ENCODE results near the gene MPPED1. TPM values are rescaled to one million over a fixed set of nuclear protein-coding genes. Genes with fewer than 3 reads are reported as not detected.

Gene MPPED1
- total RNA-seq, 1 experiment from 2014 or later, result not detected

DNA sequence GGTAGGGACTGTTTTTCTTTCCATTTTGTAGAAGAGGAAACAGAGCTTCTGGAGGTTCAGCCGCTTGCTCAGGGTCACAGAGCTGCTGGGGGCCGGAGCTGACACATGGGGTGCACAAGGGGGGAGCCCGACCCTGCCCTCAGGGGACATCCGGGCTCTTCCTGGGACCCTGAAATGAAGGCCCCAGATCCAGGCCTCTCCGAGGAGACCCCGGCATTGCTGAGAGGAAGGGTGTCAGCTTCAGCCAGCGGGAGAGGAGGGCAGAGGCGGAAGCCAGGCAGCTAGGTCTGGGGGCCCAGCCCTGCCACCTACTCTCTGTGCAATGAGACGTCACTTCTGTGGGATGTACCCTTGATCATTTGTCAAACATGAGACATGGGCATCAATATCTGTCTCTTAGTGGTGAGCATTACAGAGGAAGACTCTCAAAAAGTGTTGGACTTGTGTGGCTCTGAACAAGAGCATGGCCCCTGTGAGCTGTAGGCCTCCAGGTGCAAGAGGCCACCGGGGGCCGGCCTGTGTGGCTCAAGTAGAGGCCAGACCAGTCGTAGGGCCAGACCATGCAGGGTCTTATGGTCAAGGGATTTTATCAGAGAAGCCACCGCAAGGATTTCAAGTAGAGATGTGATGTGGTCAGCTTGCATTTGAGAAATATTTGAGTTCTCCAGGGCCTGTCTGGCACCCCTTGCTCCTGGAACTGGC is 10.3 kb downstream of the MPPED1 start:
- POLR2A ChIA-PET, result interaction anchor here (0.8 kb wide), 1 partner anchor 68 kb away, joined by 3 read pairs; no protein-coding TSS in a partner anchor
- BruUV-seq (replicated peaks), result no TSS peak
- TF ChIP-seq, protein P1, sequence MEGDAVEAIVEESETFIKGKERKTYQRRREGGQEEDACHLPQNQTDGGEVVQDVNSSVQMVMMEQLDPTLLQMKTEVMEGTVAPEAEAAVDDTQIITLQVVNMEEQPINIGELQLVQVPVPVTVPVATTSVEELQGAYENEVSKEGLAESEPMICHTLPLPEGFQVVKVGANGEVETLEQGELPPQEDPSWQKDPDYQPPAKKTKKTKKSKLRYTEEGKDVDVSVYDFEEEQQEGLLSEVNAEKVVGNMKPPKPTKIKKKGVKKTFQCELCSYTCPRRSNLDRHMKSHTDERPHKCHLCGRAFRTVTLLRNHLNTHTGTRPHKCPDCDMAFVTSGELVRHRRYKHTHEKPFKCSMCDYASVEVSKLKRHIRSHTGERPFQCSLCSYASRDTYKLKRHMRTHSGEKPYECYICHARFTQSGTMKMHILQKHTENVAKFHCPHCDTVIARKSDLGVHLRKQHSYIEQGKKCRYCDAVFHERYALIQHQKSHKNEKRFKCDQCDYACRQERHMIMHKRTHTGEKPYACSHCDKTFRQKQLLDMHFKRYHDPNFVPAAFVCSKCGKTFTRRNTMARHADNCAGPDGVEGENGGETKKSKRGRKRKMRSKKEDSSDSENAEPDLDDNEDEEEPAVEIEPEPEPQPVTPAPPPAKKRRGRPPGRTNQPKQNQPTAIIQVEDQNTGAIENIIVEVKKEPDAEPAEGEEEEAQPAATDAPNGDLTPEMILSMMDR (IDR thresholded peaks at IDR 0.05; ENCODE audit: unreplicated experiment), result no peak
- intact Hi-C loops (cut with micrococcal nuclease), result no loop called here
- DNase-seq (ENCODE audit: unreplicated experiment), result no peak
- H3K27ac Mint-ChIP-seq (ENCODE audit: low read depth, unreplicated experiment), result no peak overlapping the region
- no peak overlapping the region for H3K4me3 Mint-ChIP-seq (ENCODE audit: unreplicated experiment)
- no peaks in the 10 kb centered on the region for H3K36me3 Mint-ChIP-seq (ENCODE audit: insufficient read depth, unreplicated experiment)
- H3K9me3 Mint-ChIP-seq (ENCODE audit: unreplicated experiment), result no peaks in the 10 kb centered on the region
- H3K4me1 Mint-ChIP-seq (ENCODE audit: insufficient read depth, unreplicated experiment), result no peaks in the 10 kb centered on the region
- H3K27me3 Mint-ChIP-seq (ENCODE audit: insufficient read depth, unreplicated experiment), result peaks cover 74% of the 10 kb centered on the region
- CTCF ChIA-PET, result interaction anchor here (0.7 kb wide), 1 partner anchor 432 kb away, joined by 3 read pairs; no protein-coding TSS in a partner anchor

DNA sequence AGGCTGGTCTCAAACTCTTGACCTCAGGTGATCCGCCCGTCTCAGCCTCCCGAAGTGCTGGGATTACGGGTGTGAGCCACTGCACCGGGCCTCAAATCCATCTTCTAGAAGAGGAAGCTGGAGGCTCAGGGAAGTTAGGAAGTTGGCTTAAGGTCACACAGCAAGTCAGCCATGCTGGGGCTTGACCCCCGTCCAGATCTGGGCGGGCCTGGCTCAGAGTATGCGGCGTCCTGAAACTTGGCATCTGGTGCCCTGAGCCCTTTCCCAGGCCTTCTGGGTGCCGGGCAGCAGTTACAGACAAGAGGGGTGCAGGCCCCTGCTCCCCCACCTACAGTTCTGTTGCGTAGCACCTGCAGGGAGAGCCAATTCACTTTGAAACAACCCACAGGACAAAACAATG is 11.2 kb downstream of the MPPED1 start:
- ChIA-PET CTCF (no interaction called here), POLR2A (no interaction called here)
- Mint-ChIP-seq H3K27ac (ENCODE audit: low read depth, unreplicated experiment) (no peak overlapping the region), H3K36me3 (ENCODE audit: insufficient read depth, unreplicated experiment) (no peaks in the 10 kb centered on the region), H3K4me3 (ENCODE audit: unreplicated experiment) (no peak overlapping the region), H3K27me3 (ENCODE audit: insufficient read depth, unreplicated experiment) (peaks cover 73% of the 10 kb centered on the region), H3K9me3 (ENCODE audit: unreplicated experiment) (no peaks in the 10 kb centered on the region), H3K4me1 (ENCODE audit: insufficient read depth, unreplicated experiment) (no peaks in the 10 kb centered on the region)
- BruUV-seq (replicated peaks), result no TSS peak
- TF ChIP-seq, protein P1 (IDR thresholded peaks at IDR 0.05; ENCODE audit: unreplicated experiment), result no peak
- intact Hi-C loops (cut with micrococcal nuclease), result no loop called here
- DNase-seq (ENCODE audit: unreplicated experiment), result no peak

DNA sequence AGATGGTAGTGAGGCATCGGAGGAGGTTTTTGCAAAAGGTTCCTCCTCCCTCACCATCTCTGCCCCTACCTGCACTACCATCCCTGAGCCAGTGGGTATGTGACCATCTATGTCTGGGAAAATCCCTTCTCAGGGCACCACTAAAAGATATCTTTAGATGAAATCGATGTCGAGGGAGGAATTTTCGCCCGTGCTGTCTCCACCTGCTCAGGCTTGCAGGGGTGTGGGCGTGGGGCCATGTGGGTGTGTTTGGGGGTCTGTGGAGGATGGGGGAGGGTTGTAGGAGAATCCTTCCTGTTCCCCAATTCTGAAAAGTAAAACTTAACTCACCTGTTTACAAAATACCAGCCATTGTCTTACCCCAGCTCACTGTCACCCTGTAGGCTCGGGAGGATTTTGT is 12.4 kb downstream of the MPPED1 start:
- intact Hi-C loops (cut with micrococcal nuclease), result no loop called here
- no peak overlapping the region for H3K27ac Mint-ChIP-seq (ENCODE audit: low read depth, unreplicated experiment)
- no peaks in the 10 kb centered on the region for H3K9me3 Mint-ChIP-seq (ENCODE audit: unreplicated experiment)
- ChIA-PET POLR2A (interaction anchor here (0.6 kb wide), 1 partner anchor 567 kb away, joined by 3 read pairs; the partner anchor contains the start of gene ARFGAP3), CTCF (no interaction called here)
- H3K4me1 Mint-ChIP-seq (ENCODE audit: insufficient read depth, unreplicated experiment), result no peaks in the 10 kb centered on the region
- BruUV-seq (replicated peaks), result no TSS peak
- H3K4me3 Mint-ChIP-seq (ENCODE audit: unreplicated experiment), result no peak overlapping the region
- no peaks in the 10 kb centered on the region for H3K36me3 Mint-ChIP-seq (ENCODE audit: insufficient read depth, unreplicated experiment)
- no peak for DNase-seq (ENCODE audit: unreplicated experiment)
- H3K27me3 Mint-ChIP-seq (ENCODE audit: insufficient read depth, unreplicated experiment), result peaks cover 73% of the 10 kb centered on the region
- TF ChIP-seq, protein P1 (IDR thresholded peaks at IDR 0.05; ENCODE audit: unreplicated experiment), result no peak

DNA sequence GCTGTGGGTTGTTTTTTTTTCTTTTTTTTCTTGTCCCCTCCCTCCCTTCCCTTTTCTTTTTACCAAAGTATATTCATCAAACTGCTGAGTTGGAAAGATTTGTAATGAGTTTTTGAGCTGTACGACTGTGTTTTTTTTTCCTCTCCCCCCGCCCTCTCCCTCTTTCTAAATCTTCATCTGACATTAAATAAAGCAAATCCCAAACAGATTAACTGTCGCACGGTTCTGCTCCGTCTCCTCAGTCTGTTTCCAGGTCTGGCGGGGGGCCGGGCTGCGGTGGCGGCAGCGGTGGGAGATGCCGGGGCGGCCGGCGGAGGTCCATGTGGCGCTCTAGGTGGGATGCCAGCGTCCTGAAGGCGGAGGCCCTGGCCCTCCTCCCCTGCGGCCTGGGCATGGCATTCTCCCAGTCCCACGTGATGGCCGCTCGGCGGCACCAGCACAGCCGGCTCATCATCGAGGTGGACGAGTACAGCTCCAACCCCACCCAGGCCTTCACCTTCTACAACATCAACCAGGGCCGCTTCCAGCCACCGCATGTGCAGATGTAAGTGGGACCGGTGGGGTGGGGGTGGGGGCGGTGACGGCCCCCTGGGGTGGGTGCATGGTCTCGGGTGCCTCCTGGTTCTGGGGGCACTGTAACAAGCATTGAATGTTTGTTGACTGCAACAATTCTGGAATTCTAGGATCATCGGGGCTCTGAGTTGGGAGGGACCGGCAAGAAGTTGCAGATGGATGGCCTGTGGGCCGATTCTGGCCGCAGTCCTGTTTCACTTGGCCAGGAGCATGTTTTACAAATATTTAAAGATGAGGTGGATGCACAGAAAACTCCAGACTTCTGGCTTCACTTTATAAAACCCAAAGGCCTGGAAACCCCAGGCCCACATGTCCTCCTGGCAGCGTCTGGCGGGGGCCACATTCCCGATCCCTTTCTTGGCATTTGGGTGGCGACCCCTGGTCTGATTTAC is 13.1 kb downstream of the MPPED1 start:
- Mint-ChIP-seq H3K9me3 (ENCODE audit: unreplicated experiment) (no peaks in the 10 kb centered on the region), H3K4me3 (ENCODE audit: unreplicated experiment) (no peak overlapping the region), H3K36me3 (ENCODE audit: insufficient read depth, unreplicated experiment) (no peaks in the 10 kb centered on the region), H3K27ac (ENCODE audit: low read depth, unreplicated experiment) (no peak overlapping the region), H3K4me1 (ENCODE audit: insufficient read depth, unreplicated experiment) (no peaks in the 10 kb centered on the region), H3K27me3 (ENCODE audit: insufficient read depth, unreplicated experiment) (peaks cover 73% of the 10 kb centered on the region)
- DNase-seq (ENCODE audit: unreplicated experiment), result no peak
- no TSS peak for BruUV-seq (replicated peaks)
- TF ChIP-seq, protein P1 (IDR thresholded peaks at IDR 0.05; ENCODE audit: unreplicated experiment), result no peak
- CTCF ChIA-PET, result no interaction called here
- POLR2A ChIA-PET, result interaction anchor here (0.6 kb wide), 1 partner anchor 568 kb away, joined by 3 read pairs; the partner anchor contains the start of gene ARFGAP3
- intact Hi-C loops (cut with micrococcal nuclease), result no loop called here

Measured in MCF 10A (cell line).